Measurements from ENCODE around the gene DHX38. TPM values are rescaled to one million over a fixed set of nuclear protein-coding genes. Genes with fewer than 3 reads are reported as not detected.

The DHX38 gene
- total and polyA plus RNA-seq, 2 donors (not counting 3 experiments of a cell fraction or from before 2014, with no cell fraction given), result 47.3 to 78.6 TPM

DNA sequence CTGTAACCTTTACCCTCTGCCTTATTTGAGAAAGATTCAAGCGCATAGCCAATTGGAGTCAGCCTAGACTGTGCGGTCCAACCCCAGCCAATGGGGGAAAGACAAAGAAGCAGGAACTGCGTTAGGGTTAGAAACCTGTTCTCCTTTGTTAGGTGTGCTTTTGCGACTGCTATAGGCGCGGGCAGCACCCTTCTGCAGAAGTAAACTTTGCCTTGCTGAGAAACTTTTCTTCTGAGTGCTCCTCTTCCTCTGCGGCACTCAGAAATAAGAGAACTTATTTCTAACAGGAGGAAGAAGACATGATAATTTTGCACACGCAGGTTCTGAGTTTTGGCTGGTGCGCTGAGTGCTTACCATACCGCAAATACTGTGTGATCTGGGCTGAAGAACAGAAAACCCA is 9.2 kb upstream of the DHX38 start:
- ChIA-PET POLR2A (no interaction called here), CTCF (interaction anchor here (1.8 kb wide), 1 partner anchor 18 kb away, joined by 5 read pairs; no protein-coding TSS in a partner anchor)
- dilution Hi-C loops (cut with MboI; ENCODE audit: extremely low pct_ligation_motif_present, low sequenced_read_pairs) (no loop called here), intact Hi-C loops (cut with micrococcal nuclease) (no loop called here)
- Histone ChIP-seq H3K9me1 (replicated peaks; ENCODE audit: control insufficient read depth, extremely low read depth, insufficient read depth, low read length) (no peaks in the 10 kb centered on the region), H3K36me3 (ENCODE audit: control insufficient read depth in 2 of 2, extremely low read depth in 1 of 2, insufficient read depth in 2 of 2, low read length in 2 of 2) (peaks cover 10 to 11% of the 10 kb centered on the region in 2 experiments), H2AFZ (ENCODE audit: low read depth, low read length) (no peak overlapping the region), H3K27me3 (ENCODE audit: control insufficient read depth in 2 of 2, insufficient read depth in 2 of 2, low read length in 2 of 2) (no peaks in the 10 kb centered on the region), H3K4me1 (ENCODE audit: control insufficient read depth, extremely low read depth, insufficient read depth, low read length) (no peaks in the 10 kb centered on the region), H3K4me3 (replicated peaks in 1 of 3; ENCODE audit: insufficient read depth in 1 of 3, low read depth in 1 of 3, low read length in 3 of 3) (no peak overlapping the region), H3K4me2 (ENCODE audit: insufficient read depth, low read length) (no peak overlapping the region), H3K9me3 (replicated peaks; ENCODE audit: control insufficient read depth, insufficient read depth, low read length) (no peaks in the 10 kb centered on the region), H3K27ac (ENCODE audit: insufficient read depth, low read depth, low read length) (no peak overlapping the region), H3K9ac (replicated peaks; ENCODE audit: extremely low read depth, insufficient read depth, low read length) (no peak overlapping the region), H3K79me2 (ENCODE audit: control insufficient read depth, insufficient read depth, low read length) (no peaks in the 10 kb centered on the region), H4K20me1 (replicated peaks; ENCODE audit: control insufficient read depth, extremely low read depth, insufficient read depth, low read length) (no peaks in the 10 kb centered on the region)
- DNase-seq (ENCODE audit: low read depth, low spot score) (no peak), FAIRE-seq (no peak)
- no TSS peak for BruUV-seq (replicated peaks)
- TF ChIP-seq GATA2 (IDR thresholded peaks at IDR 0.05; ENCODE audit: insufficient read depth, insufficient read length, low read depth, low read length) (no peak), MYC (IDR thresholded peaks at IDR 0.05; ENCODE audit: low read depth, low read length) (no peak), POLR2AphosphoS5 (IDR thresholded peaks at IDR 0.05; ENCODE audit: insufficient read depth, low read depth, low read length) (no peak), EZH2 (IDR thresholded peaks at IDR 0.05; ENCODE audit: borderline replicate concordance, low read depth, low read length, severe bottlenecking) (no peak), POLR2A (IDR thresholded peaks at IDR 0.05; ENCODE audit: low read depth, low read length) (no peak), FOS (IDR thresholded peaks at IDR 0.05; ENCODE audit: borderline replicate concordance, insufficient read depth, low read length) (no peak)
- TF ChIP-seq, protein P1, sequence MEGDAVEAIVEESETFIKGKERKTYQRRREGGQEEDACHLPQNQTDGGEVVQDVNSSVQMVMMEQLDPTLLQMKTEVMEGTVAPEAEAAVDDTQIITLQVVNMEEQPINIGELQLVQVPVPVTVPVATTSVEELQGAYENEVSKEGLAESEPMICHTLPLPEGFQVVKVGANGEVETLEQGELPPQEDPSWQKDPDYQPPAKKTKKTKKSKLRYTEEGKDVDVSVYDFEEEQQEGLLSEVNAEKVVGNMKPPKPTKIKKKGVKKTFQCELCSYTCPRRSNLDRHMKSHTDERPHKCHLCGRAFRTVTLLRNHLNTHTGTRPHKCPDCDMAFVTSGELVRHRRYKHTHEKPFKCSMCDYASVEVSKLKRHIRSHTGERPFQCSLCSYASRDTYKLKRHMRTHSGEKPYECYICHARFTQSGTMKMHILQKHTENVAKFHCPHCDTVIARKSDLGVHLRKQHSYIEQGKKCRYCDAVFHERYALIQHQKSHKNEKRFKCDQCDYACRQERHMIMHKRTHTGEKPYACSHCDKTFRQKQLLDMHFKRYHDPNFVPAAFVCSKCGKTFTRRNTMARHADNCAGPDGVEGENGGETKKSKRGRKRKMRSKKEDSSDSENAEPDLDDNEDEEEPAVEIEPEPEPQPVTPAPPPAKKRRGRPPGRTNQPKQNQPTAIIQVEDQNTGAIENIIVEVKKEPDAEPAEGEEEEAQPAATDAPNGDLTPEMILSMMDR (IDR thresholded peaks at IDR 0.05; ENCODE audit: extremely low read depth in 1 of 2, insufficient read depth in 1 of 2, low read depth in 1 of 2, low read length in 2 of 2), result no peak
- TF ChIP-seq, protein P2, sequence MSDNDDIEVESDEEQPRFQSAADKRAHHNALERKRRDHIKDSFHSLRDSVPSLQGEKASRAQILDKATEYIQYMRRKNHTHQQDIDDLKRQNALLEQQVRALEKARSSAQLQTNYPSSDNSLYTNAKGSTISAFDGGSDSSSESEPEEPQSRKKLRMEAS (IDR thresholded peaks at IDR 0.05; ENCODE audit: insufficient read depth, insufficient read length), result no peak
